HEK293T (cell line): ENCODE measurements around the gene CCP110.

Experiments
- BHLHE40 ChIP-seq: fragments of 450-650 bp; IDR thresholded peaks from 2 replicates; pipeline ENCODE4 v1.6.1; 2016; ENCODE audit warnings: mild to moderate bottlenecking, moderate library complexity, borderline replicate concordance
- FOXA1 ChIP-seq: fragments of 450-650 bp; IDR thresholded peaks from 2 replicates; pipeline ENCODE4 v1.6.1; 2016; ENCODE audit warnings: mild to moderate bottlenecking
- FOXK2 ChIP-seq: fragments of 450-650 bp; IDR thresholded peaks from 2 replicates; pipeline ENCODE4 v1.6.1; 2016; ENCODE audit warnings: mild to moderate bottlenecking
- FOXM1 ChIP-seq: fragments of 450-650 bp; IDR thresholded peaks from 2 replicates; pipeline ENCODE4 v1.6.1; 2017; ENCODE audit warnings: mild to moderate bottlenecking, borderline replicate concordance

DNA sequence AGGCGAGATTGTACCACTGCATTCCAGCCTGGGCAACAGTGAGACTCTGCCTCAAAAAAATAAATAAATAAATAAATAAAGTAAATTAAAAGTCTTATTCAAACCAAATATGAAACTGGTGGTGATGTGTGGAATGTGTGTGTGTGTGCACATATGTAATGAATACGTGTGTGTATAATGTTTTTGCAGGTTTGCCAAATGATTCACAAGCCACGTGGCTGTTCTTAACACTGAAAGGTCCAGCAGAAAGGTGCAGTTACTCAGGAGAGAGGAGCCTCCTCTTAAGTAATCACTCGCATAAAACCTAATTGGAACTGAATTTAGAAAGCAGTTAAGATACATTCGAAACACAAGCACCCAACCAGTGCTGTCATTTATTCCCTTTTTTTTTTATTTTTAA lies 24.7 kb upstream of the CCP110 start:
- no peak for TF ChIP-seq FOXM1
- no peak for TF ChIP-seq FOXK2
- TF ChIP-seq FOXA1: no peak
- TF ChIP-seq BHLHE40: no peak
